ENCODE measurements around the gene BUD13.

DNA sequence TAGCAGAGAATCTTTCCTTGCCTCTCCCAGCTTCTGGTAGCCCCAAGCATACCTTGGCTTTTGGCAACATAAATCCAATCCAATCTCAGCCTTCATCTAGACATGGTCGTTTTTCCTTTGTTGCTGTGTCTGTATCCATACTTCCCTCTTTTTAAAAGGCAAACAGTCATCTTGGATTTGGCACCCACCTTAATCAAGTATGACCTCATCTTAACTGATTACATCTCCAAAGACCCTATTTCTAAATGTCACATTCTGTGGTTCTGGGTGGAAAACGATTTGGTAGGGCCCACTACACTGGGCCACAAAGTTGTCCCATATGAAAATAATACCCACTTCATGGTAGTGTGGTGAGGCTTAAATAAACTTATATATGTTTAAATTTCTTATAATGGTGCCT, 852 bp downstream of the BUD13 start:
- no peak for TF ChIP-seq CTCF (conservative IDR thresholded peaks at IDR 0.05 in 1 of 2, IDR thresholded peaks at IDR 0.05 in 1 of 2; ENCODE audit: extremely low read depth in 1 of 2, insufficient read depth in 1 of 2, low read depth in 1 of 2, low read length in 2 of 2)
- TF ChIP-seq EZH2 (IDR thresholded peaks at IDR 0.05; ENCODE audit: borderline replicate concordance, low read length), result no peak
